Endodermal cell (in vitro differentiated cells): ENCODE measurements around the gene RHOH. TPM values are rescaled to one million over a fixed set of nuclear protein-coding genes. Genes with fewer than 3 reads are reported as not detected.

Experiments used
- DNase-seq: peaks from one replicate; pipeline ENCODE4 v3.0.0-alpha.2; 2017
- H3K27ac ChIP-seq: 2 replicates; pipeline ENCODE4 v1.5.1; 2013; ENCODE audit warnings: mild to moderate bottlenecking, low read depth, low read length, moderate library complexity
- H3K27me3 ChIP-seq: 2 replicates; pipeline ENCODE4 v1.6.1; 2013; ENCODE audit warnings: mild to moderate bottlenecking, low read length, moderate library complexity; ENCODE audit not compliant: insufficient read depth, control insufficient read depth, poor library complexity, severe bottlenecking
- H3K36me3 ChIP-seq: 2 replicates; pipeline ENCODE4 v1.7.0; 2013; ENCODE audit warnings: mild to moderate bottlenecking, low read length, moderate library complexity; ENCODE audit not compliant: control insufficient read depth, insufficient read depth
- H3K4me1 ChIP-seq: one replicate; pipeline ENCODE4 v1.7.0; 2013; ENCODE audit warnings: low read length; ENCODE audit not compliant: control insufficient read depth, insufficient read depth
- H3K4me3 ChIP-seq: 2 replicates; pipeline ENCODE4 v1.5.1; 2013; ENCODE audit warnings: mild to moderate bottlenecking, low read length, moderate library complexity
- H3K9ac ChIP-seq: 2 replicates; pipeline ENCODE4 v1.6.1; 2013; ENCODE audit warnings: mild to moderate bottlenecking, low read length, moderate library complexity; ENCODE audit not compliant: poor library complexity, severe bottlenecking; ENCODE audit errors: extremely low read depth
- H3K9me3 ChIP-seq: 2 replicates; pipeline ENCODE4 v1.6.1; 2013; ENCODE audit warnings: mild to moderate bottlenecking, low read length, moderate library complexity; ENCODE audit not compliant: control insufficient read depth
- H3K27ac Mint-ChIP-seq: 2 replicates; pipeline ENCODE4 v1.8.0; 2020; ENCODE audit warnings: mixed read lengths
- H3K27me3 Mint-ChIP-seq: 2 replicates; pipeline ENCODE4 v1.8.0; 2021; ENCODE audit warnings: mild to moderate bottlenecking, mixed read lengths; ENCODE audit not compliant: insufficient read depth
- H3K36me3 Mint-ChIP-seq: 2 replicates; pipeline ENCODE4 v1.8.0; 2020; ENCODE audit warnings: low read depth, mixed read lengths
- H3K4me1 Mint-ChIP-seq: 2 replicates; pipeline ENCODE4 v1.8.0; 2020; ENCODE audit warnings: mixed read lengths
- H3K4me3 Mint-ChIP-seq: 2 replicates; pipeline ENCODE4 v1.8.0; 2020; ENCODE audit warnings: mild to moderate bottlenecking, moderate library complexity, mixed read lengths
- H3K9me3 Mint-ChIP-seq: 2 replicates; pipeline ENCODE4 v1.8.0; 2020; ENCODE audit warnings: mild to moderate bottlenecking, mixed read lengths
- CTCF ChIP-seq: fragments of 200-600 bp; sonication (generic); conservative IDR thresholded peaks from 2 replicates; pipeline ENCODE4 v1.5.0; 2021; ENCODE audit warnings: antibody characterized with exemption, mild to moderate bottlenecking
- WGBS, 2 experiments: methylation state at CpG; one replicate each; pipeline versions ENCODE4 v1.1.5 to v1.1.7; 2013; ENCODE audit warnings: missing lambda C conversion rate in 2 of 2, mixed read lengths in 1 of 2; ENCODE audit not compliant: insufficient coverage in 1 of 2, insufficient read length in 1 of 2; 5-methylcytosine and 5-hydroxymethylcytosine counted together
- total RNA-seq, 2 donors: library from RNA; stranded (reverse); fragmentation: NEBNext Ultra II Directional in 1 of 2; extraction: Animal tissue kit (Norgen Biotek cat#: 25700) in 1 of 2; gene quantifications; 2 replicates in 1 of 2; 3 replicates in 1 of 2; pipeline ENCODE4 v1.2.1, GENCODE V29; 2021

RHOH gene
- total RNA-seq, 2 donors from 2014 or later = 2.9 to 9.4 TPM

GRCh38 chr4:40214038-40214437 lies 17.2 kb downstream of the RHOH start:
- no peak for DNase-seq
- Histone ChIP-seq H3K36me3 (no peaks in the 10 kb centered on the region), H3K9me3 (no peaks in the 10 kb centered on the region), H3K4me1 (peaks cover 2% of the 10 kb centered on the region), H3K27me3 (no peaks in the 10 kb centered on the region), H3K4me3 (no peak overlapping the region), H3K9ac (no peak overlapping the region), H3K27ac (no peak overlapping the region)
- no peak overlapping the region for H3K27ac Mint-ChIP-seq
- no peaks in the 10 kb centered on the region for H3K36me3 Mint-ChIP-seq
- no peaks in the 10 kb centered on the region for H3K27me3 Mint-ChIP-seq
- whole genome bisulfite sequencing, 2 experiments = 97 to 100% methylated on average over 2 to 7 of the region's 7 CpGs
- TF ChIP-seq CTCF = no peak
- H3K4me1 Mint-ChIP-seq = peaks cover 9% of the 10 kb centered on the region
- no peaks in the 10 kb centered on the region for H3K9me3 Mint-ChIP-seq
- H3K4me3 Mint-ChIP-seq = no peak overlapping the region

GRCh38 chr4:40214661-40215418 lies 18.0 kb downstream of the RHOH start:
- Histone ChIP-seq H3K27ac (no peak overlapping the region), H3K27me3 (no peaks in the 10 kb centered on the region), H3K4me1 (peaks cover 2% of the 10 kb centered on the region), H3K36me3 (no peaks in the 10 kb centered on the region), H3K4me3 (no peak overlapping the region), H3K9me3 (no peaks in the 10 kb centered on the region), H3K9ac (no peak overlapping the region)
- no peak for TF ChIP-seq CTCF
- Mint-ChIP-seq H3K36me3 (no peaks in the 10 kb centered on the region), H3K27me3 (no peaks in the 10 kb centered on the region), H3K27ac (no peak overlapping the region), H3K4me1 (peaks cover 9% of the 10 kb centered on the region), H3K9me3 (no peaks in the 10 kb centered on the region), H3K4me3 (no peak overlapping the region)
- no peak for DNase-seq
- WGBS, 2 experiments = 94 to 95% methylated on average over 7 to 9 of the region's 9 CpGs

- 94 to 100% methylated on average over 2 to 4 of the region's 4 CpGs for WGBS, 2 experiments
- TF ChIP-seq CTCF = no peak
- H3K9me3 Mint-ChIP-seq = no peaks in the 10 kb centered on the region
- DNase-seq = no peak
- Histone ChIP-seq H3K4me3 (no peak overlapping the region), H3K9me3 (peaks cover 4% of the 10 kb centered on the region), H3K27me3 (no peaks in the 10 kb centered on the region), H3K27ac (no peak overlapping the region), H3K9ac (no peak overlapping the region), H3K4me1 (peaks cover 2% of the 10 kb centered on the region), H3K36me3 (no peaks in the 10 kb centered on the region)
- H3K36me3 Mint-ChIP-seq = peaks cover 4% of the 10 kb centered on the region
- peaks cover 9% of the 10 kb centered on the region for H3K4me1 Mint-ChIP-seq
- no peaks in the 10 kb centered on the region for H3K27me3 Mint-ChIP-seq
- H3K4me3 Mint-ChIP-seq = no peak overlapping the region
- no peak overlapping the region for H3K27ac Mint-ChIP-seq
Observed at GRCh38 chr4:40216622-40217366, 20.0 kb downstream of the RHOH start.
